Smooth muscle cell (in vitro differentiated cells): ENCODE results near the gene ACTRT2. TPM values are rescaled to one million over a fixed set of nuclear protein-coding genes. Genes with fewer than 3 reads are reported as not detected.

Experiments
- DNase-seq: peaks from one replicate; lab custom pipeline; 2025; ENCODE audit not compliant: unreplicated experiment; lab: John Stamatoyannopoulos, UW
- H2AFZ ChIP-seq: fragments of 200-600 bp; sonication (generic); 2 replicates; pipeline ENCODE4 v1.6.0; 2016; ENCODE audit warnings: antibody characterized with exemption, low read depth, mild to moderate bottlenecking
- H3F3A ChIP-seq: fragments of 200-600 bp; sonication (generic); 2 replicates; pipeline ENCODE4 v1.6.0; 2017; ENCODE audit warnings: antibody characterized with exemption, low read depth
- H3K27ac ChIP-seq: fragments of 200-600 bp; sonication (generic); 2 replicates; pipeline ENCODE4 v1.5.1; 2016; ENCODE audit warnings: low read depth, mild to moderate bottlenecking
- H3K27me3 ChIP-seq: fragments of 200-600 bp; sonication (generic); 2 replicates; pipeline ENCODE4 v1.6.1; 2016; ENCODE audit warnings: low read depth, mild to moderate bottlenecking
- H3K36me3 ChIP-seq: fragments of 200-600 bp; sonication (generic); 2 replicates; pipeline ENCODE4 v1.5.1; 2016; ENCODE audit warnings: low read depth
- H3K4me1 ChIP-seq: fragments of 200-600 bp; sonication (generic); 2 replicates; pipeline ENCODE4 v1.5.1; 2016; ENCODE audit warnings: low read depth
- H3K4me2 ChIP-seq: fragments of 200-600 bp; sonication (generic); 2 replicates; pipeline ENCODE4 v1.6.0; 2016; ENCODE audit warnings: mild to moderate bottlenecking
- H3K4me3 ChIP-seq: fragments of 200-600 bp; sonication (generic); 2 replicates; pipeline ENCODE4 v1.5.1; 2016; ENCODE audit warnings: mild to moderate bottlenecking
- H3K79me2 ChIP-seq: fragments of 200-600 bp; sonication (generic); 2 replicates; pipeline ENCODE4 v1.6.0; 2016; ENCODE audit warnings: low read depth, mild to moderate bottlenecking
- H3K9ac ChIP-seq: fragments of 200-600 bp; sonication (generic); 2 replicates; pipeline ENCODE4 v1.6.0; 2016; ENCODE audit warnings: low read depth
- H3K9me3 ChIP-seq: fragments of 200-600 bp; sonication (generic); replicated peaks from 2 replicates; pipeline ENCODE4 v1.5.1; 2016; ENCODE audit warnings: low read depth
- H4K20me1 ChIP-seq: fragments of 200-600 bp; sonication (generic); 2 replicates; pipeline ENCODE4 v1.6.0; 2016; ENCODE audit warnings: low read depth
- WGBS: methylation state at CpG from one replicate; pipeline ENCODE4 v1.1.7; 2016; ENCODE audit warnings: low lambda C conversion rate; 5-methylcytosine and 5-hydroxymethylcytosine counted together
- polyA plus RNA-seq: library from polyadenylated mRNA; unstranded; fragments of >200 nt; fragmentation: Nextera tagmentation; extraction: Ambion mirVana; gene quantifications from 2 replicates; pipeline ENCODE4 v1.2.1, GENCODE V29; 2016
- total RNA-seq: library from RNA; depleted of rRNA; stranded (reverse); fragments of >200 nt; gene quantifications from 2 replicates; pipeline ENCODE4 v1.2.3, GENCODE V29; 2014
- TF ChIP-seq, protein P1 (sequence below): fragments of 200-600 bp; sonication (generic); IDR thresholded peaks from 2 replicates; pipeline ENCODE4 v1.5.1; 2017; ENCODE audit warnings: borderline replicate concordance, mild to moderate bottlenecking, antibody characterized with exemption; ENCODE audit not compliant: insufficient read depth, poor library complexity, severe bottlenecking

ACTRT2 gene
- total and polyA plus RNA-seq, 2 experiments from 2014 or later = not detected

DNA sequence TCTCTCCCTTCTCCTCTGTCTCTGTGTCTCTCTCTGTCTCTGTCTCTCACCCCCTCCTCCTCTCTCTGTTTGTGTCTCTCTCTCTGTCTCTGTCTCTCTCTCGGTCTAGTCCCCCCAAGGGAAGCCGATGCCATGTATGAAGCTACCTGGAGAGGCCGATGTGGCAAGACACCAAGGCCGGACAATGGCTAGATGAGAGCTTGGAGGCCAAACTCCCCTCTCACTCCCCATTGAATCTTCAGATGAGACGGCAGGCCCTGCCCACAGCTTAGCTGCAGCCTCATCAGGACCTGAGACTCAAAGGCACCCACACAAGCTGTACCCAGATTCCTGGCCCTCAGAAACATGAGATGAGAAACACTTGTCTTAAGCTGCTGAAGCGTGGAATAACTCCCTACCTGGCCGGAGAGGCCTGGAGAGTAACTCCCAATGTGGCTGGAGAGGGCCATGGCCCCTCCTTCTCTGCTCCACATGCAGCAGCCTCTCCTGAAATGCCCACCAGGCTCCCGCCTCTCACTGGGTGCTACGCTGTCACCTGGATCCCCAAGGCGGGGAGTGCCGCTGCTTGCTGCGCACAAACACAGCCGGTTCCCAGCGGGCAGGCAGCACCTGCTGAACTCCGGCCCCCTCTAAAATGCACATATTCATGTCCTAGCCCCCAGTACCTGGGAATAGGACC, 7.8 kb upstream of the ACTRT2 start:
- no peak for DNase-seq
- H3K36me3 ChIP-seq = no peaks in the 10 kb centered on the region

DNA sequence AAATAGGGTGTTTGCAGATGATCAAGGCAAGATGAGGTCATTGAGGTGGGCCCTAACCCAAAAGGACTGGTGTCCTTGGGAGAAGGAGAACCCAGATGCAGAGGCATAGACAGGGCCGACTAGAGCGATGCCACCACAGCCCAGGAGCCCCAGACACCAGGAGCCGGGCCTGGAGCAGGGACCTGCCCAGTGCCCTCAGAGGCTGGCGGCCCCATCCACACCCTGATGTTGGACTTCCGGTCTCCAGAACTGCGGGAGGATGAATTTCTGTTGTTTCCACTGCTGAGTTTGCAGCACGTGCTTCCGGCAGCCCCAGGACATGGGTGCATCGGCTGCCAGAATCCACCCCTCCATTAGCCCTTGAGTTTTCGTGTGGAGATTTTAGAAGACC, 7.2 kb upstream of the ACTRT2 start:
- Histone ChIP-seq H3K9me3 (no peaks in the 10 kb centered on the region), H3F3A (no peaks in the 10 kb centered on the region), H3K4me1 (no peaks in the 10 kb centered on the region), H4K20me1 (no peaks in the 10 kb centered on the region), H3K9ac (no peak overlapping the region), H3K27ac (no peak overlapping the region), H3K4me3 (no peak overlapping the region), H3K27me3 (no peaks in the 10 kb centered on the region), H2AFZ (no peak overlapping the region), H3K79me2 (no peaks in the 10 kb centered on the region), H3K4me2 (no peak overlapping the region), H3K36me3 (no peaks in the 10 kb centered on the region)
- WGBS = 86% methylated on average over 10 of the region's 10 CpGs
- no peak for DNase-seq
- TF ChIP-seq, protein P1, sequence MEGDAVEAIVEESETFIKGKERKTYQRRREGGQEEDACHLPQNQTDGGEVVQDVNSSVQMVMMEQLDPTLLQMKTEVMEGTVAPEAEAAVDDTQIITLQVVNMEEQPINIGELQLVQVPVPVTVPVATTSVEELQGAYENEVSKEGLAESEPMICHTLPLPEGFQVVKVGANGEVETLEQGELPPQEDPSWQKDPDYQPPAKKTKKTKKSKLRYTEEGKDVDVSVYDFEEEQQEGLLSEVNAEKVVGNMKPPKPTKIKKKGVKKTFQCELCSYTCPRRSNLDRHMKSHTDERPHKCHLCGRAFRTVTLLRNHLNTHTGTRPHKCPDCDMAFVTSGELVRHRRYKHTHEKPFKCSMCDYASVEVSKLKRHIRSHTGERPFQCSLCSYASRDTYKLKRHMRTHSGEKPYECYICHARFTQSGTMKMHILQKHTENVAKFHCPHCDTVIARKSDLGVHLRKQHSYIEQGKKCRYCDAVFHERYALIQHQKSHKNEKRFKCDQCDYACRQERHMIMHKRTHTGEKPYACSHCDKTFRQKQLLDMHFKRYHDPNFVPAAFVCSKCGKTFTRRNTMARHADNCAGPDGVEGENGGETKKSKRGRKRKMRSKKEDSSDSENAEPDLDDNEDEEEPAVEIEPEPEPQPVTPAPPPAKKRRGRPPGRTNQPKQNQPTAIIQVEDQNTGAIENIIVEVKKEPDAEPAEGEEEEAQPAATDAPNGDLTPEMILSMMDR = no peak

More for the DNA sequence above, 7.8 kb upstream of the ACTRT2 start:
- no peak overlapping the region for H3K4me3 ChIP-seq
- H4K20me1 ChIP-seq = no peaks in the 10 kb centered on the region
- no peaks in the 10 kb centered on the region for H3K27me3 ChIP-seq
- H3K4me1 ChIP-seq = no peaks in the 10 kb centered on the region
- no peaks in the 10 kb centered on the region for H3F3A ChIP-seq
- no peak overlapping the region for H3K9ac ChIP-seq
- no peak overlapping the region for H3K4me2 ChIP-seq
- H3K79me2 ChIP-seq = no peaks in the 10 kb centered on the region
- TF ChIP-seq, protein P1 = no peak
- WGBS = 91% methylated on average over 15 of the region's 15 CpGs
- no peaks in the 10 kb centered on the region for H3K9me3 ChIP-seq
- no peak overlapping the region for H3K27ac ChIP-seq
- no peak overlapping the region for H2AFZ ChIP-seq

DNA sequence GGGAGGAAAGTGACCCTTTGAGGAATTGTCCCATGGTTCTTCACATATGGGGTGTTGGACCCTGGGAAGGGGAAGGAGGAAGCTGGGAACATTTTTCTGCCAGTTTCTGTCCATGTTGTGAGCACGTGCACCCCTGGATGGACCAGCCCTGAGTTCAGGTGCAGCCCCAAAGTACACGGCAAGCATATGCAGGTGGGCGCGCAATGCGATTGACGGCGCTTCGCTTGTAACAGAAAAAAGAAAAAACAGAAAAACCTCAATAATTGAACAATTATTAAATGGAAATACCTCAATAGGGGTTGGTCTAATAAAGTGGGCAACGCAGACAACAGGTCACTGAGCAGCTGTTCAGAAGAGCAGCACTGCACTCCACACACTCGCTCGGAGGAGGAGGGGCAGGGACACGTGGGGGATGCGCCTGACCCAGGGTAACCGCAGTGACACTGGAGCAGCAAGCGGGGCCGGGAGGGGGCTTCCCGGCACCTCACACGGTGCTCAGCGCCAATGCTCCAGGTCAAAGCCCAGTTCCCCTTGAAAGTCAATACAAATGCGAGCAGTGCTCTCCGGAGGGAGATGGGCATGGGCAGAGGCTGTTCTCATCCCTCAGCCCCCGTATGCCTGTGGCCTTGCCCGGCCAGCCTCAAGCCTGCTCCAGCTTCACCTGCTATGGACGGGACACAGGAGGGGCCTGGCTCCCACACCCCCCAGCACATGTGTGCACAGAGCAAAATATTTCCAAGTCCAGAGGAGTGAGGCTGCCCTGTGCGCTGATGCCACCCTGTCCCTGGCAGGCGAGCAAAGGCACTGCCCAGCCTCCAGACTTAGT, 6.6 kb upstream of the ACTRT2 start:
- Histone ChIP-seq H2AFZ (no peak overlapping the region), H3K9me3 (no peaks in the 10 kb centered on the region), H3K79me2 (no peaks in the 10 kb centered on the region), H3K9ac (no peak overlapping the region), H3K4me1 (no peaks in the 10 kb centered on the region), H3K27ac (no peak overlapping the region), H3F3A (no peaks in the 10 kb centered on the region), H3K36me3 (no peaks in the 10 kb centered on the region), H3K4me3 (no peak overlapping the region), H3K27me3 (no peaks in the 10 kb centered on the region), H3K4me2 (no peak overlapping the region), H4K20me1 (no peaks in the 10 kb centered on the region)
- 91% methylated on average over 26 of the region's 26 CpGs for WGBS
- TF ChIP-seq, protein P1 = no peak
- DNase-seq = no peak

DNA sequence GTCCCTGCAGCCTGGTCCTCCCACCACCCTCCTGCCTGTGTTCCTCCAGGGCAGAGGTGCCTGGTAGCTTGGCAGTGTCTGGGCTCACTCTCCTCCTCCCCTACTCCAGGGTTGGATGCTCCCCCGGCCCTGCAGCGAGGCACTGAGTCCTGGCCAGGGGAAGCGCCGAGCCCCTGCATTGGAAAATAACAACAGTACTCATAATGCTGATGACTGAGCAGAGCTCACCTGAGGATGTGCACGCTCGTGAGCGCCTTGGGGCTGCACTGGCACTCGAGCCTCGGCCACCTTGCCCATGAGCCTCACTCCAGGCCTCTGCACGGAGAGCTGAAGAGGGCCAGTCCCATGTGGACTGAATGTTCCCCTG, 6.0 kb upstream of the ACTRT2 start:
- Histone ChIP-seq H2AFZ (no peak overlapping the region), H3K9ac (no peak overlapping the region), H3K27me3 (no peaks in the 10 kb centered on the region), H3K4me2 (no peak overlapping the region), H4K20me1 (no peaks in the 10 kb centered on the region), H3K36me3 (no peaks in the 10 kb centered on the region), H3K4me1 (no peaks in the 10 kb centered on the region), H3K79me2 (no peaks in the 10 kb centered on the region), H3K27ac (no peak overlapping the region), H3K4me3 (no peak overlapping the region), H3F3A (no peaks in the 10 kb centered on the region), H3K9me3 (no peaks in the 10 kb centered on the region)
- TF ChIP-seq, protein P1 = no peak
- 87% methylated on average over 10 of the region's 10 CpGs for WGBS
- no peak for DNase-seq
